Stimulated activated CD4-positive, alpha-beta T cell treated with anti-CD3 and anti-CD28 coated beads, Interleukin-1b, Interleukin-23, amount 100 ng/mL, for 4 hours (primary cell): ENCODE measurements around the gene ABHD17C.

Source experiments
- DNase-seq, 2 donors: peaks; one replicate each; pipeline ENCODE4 v3.0.0-alpha.2; 2020; ENCODE audit warnings: low read depth in 2 of 2

ABHD17C gene

DNA sequence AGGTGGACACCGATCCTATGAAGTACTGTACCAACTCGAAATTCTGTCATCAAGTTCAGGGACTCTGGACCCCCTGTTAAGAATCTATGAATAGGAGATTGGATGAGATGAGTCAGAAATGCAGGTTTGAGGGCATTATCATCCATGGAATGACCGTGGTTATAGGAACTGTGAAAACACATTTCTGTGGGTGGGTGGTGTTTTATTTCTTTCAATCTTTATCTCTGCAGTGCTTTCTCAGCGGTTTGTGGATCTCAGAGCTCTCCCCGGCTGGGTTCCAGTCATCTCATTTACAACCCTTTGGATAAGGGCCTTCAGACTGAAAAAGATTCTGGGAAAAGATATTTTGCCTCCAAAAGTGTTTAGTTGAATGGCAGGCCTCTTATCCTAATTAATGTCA lies 5.4 kb upstream of the ABHD17C start:
- no peak for DNase-seq

DNA sequence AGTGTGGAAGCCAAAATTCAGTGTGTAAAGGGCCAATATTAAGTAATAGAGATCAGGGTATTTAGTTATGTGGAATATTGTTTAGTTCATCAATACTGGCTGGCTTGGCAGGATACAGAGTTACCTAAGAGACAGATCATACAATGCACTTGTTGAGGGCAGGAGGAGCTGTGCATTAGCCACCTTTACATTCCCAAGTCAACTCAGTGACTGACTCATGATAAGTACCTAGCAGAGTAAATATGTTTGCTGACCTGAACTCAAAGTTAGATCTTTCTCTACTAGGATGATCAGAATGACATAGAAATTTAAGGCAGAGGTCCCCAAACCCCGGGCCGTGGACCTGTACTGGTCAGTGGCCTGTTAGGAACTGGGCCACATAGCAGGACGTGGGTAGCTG lies 3.5 kb upstream of the ABHD17C start:
- no peak for DNase-seq

DNA sequence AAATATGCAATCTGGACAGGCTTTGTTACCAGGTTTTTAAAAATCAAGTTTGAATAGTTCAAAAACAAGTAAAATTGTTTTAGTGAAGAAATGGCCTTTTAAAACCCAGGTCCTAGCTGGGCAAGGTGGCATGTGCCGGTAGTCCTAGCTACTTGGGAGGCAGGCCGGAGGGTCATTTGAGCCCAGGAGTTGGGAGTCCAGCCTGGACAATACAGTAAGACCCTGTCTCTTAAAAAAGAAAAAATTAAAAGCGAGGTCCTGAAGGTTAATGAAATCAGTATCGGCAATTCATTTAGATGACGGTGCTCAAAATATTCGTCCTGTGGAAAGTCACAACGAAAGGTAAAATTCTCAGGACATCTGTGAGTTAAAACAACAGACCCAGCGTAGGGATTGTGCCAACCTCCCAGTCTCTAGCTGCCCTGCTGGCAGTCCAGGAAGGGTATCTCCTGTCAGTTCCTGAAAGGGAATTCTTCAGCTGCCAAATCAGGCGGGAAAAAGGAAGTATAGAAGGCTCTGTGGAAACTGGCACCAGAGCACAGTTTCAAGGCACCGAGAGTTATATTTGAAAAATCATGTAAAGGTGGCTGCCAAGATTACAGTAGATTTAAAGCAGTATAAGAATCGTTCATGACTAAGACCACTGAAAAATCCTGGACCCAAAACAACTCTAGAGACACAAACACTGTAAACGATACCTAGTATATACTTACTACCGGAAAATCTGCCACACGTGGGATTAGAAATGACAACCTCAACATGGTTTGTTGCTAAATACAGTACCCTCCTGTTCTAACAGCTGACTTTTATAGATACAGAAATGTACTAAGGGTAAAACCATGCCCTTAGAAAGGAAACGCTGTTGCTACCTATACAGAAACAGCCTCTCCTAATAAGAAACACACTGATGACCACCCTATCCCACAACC lies 1.2 kb upstream of the ABHD17C start:
- no peak for DNase-seq

DNA sequence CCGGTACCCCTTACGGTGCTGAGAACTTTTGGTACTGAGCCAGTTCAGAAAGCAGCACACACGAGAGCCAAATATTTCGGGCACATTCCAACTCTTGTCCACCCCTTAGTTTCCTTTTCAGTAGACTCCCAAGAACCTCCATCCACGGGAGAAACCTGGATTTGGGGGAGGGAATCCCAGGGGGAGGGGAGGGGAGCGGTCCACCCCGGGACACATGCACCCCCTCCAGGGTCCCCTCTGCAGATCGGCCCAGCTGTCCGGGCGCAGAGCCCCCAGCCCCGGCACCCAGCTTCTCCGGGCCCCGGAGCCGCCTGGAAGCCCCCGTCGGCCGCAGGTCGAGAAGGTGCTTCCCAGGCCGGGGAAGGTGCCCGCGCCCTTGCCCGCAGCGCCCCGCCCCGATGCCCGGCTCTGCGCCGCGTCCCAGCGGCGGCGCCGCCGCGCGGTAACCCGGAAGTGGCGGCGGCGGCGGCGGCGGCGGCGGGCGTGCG lies 455 bp upstream of the ABHD17C start:
- DNase-seq = peak in 1 of 2 donors; percentile 44

- DNase-seq = no peak
Observed at GRCh38 chr15:80695911-80696661, 976 bp downstream of the ABHD17C start.

DNA sequence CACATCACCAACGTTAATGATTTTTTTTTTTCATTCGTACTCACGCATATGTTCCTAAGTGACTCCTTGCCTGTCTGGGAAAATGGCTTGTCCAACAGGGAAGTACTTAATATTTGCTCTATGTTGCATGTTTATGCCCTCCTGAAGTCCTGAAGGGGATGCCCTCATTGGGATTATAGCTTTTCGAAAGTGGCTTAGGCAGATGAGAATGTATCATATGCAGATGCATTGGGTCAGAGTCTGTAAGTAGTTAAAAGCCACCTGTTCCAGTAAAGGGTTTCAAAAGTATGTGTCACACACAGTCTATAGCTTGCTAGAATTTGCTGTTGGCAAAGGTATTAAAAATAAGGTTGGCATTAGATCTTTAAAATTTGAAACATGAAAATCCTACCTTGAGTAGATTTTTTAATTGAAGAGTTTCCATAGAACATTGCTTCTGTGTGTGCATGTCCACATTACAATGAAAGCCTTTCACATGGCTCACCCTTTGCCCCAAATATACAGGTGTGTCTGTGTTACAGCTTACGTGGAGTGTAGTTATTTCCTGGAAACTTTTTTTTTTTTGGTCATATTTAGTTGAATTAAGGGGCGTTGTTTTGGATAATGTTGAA lies 2.1 kb downstream of the ABHD17C start:
- no peak for DNase-seq

- no peak for DNase-seq
Observed at GRCh38 chr15:80698676-80699075, 3.6 kb downstream of the ABHD17C start.

- no peak for DNase-seq
Observed at GRCh38 chr15:80699981-80700380, 4.9 kb downstream of the ABHD17C start.

- DNase-seq = no peak
Observed at GRCh38 chr15:80701676-80702311, 6.7 kb downstream of the ABHD17C start.

- no peak for DNase-seq
Observed at GRCh38 chr15:80703081-80703480, 8.0 kb downstream of the ABHD17C start.

DNA sequence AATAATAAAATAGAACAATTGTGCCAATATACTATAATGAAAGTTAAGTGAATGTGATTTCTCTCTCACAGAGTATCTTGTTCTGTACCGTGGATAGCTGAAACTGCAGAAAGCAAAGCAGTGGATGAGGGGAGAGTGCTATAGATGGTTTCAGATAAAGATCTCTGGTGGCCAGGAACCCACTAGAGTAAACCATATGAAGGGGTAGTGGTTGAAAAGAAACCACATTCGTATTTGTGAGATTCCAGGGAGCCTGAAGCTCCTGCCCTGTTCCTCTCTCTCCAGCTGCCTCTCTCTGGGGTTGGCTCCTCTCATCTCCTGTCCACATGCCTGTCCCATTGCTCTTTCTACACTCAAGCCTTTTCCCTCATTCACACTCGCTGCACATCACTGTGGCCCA lies 8.9 kb downstream of the ABHD17C start:
- DNase-seq = no peak

- DNase-seq = no peak
Observed at GRCh38 chr15:80706161-80706560, 11.1 kb downstream of the ABHD17C start.

GRCh38 chr15:80709542-80709941 lies 14.4 kb downstream of the ABHD17C start:
- no peak for DNase-seq

DNA sequence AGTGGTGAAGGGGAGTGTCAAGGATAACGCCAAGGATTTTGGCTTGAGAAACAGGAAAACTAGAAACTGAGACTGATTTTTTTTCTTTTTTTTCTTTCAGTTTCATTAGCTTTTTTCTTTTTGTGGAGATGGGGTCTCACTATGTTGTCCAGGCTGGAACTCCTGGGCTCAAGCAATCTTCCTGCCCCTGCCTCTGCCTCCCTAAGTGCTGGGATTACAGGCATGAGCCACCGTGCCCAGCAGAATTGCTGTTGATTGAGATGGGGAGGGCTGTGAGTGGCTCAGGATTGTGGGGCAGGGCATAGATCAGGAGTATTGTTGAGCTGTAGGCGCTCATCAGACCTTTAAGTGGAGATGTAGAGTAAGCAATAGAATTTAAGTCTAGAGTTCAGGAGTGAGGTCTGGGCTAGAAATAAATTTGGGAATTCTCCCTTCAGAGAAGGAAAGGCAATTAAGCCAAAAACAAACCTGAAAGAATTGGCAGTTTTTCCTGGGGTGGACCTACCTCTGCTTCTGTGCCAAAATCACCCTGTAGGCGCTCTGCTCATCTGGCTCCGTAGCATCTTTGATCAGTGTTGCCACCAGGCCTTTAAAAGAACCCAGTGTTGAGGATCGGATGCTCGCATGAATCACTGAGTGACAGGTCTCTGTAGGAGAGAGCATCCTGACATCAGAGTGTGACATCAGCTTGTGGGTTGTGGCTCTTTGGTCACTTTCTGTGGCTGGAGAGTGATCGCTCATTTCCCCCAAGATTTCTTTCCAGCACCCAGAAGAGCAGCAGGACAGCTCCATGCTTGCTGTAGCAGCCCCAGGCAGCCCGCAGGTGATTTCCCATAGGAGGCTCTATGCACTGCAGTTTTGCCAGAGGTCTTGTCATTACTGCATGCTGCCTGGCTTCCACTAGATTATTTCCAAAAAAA lies 15.8 kb downstream of the ABHD17C start:
- DNase-seq = no peak

DNA sequence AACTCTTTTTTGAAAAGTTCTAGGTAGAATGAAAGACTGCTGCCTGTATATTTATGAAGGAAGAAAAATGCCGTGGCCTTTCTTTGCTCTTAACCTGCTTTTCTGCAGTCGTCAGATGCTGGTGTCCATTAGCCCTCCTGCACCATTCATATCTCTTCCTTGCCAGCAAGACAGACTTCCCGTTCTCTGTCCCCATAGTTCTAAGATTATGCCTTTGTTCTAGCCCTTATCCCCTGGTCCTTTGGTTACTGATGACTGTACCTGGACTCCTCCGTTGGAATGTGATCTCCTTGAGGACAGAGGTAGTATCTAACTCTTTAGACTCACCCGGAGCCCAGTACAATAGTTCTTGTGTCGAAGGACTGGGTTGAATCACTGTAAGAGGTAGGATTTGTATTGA lies 16.8 kb downstream of the ABHD17C start:
- DNase-seq = no peak

DNA sequence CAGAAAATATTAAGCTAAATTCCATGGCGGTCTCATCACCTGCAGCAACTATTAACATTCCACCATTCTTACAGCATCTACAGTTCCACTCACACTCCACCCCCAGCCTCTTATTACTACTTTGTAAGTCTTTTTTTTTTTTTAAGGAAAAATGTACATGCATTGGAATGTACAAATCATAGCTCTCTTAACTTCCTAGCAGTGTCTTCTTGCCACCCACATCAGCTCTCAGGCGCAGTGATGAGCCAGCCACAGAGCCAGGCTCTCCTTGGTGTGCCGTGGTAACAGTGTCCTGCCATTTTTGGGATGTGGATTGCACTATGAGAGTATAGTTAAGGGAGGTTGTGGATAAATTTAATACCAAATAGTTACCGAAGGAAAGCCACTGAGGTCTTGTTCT lies 17.8 kb downstream of the ABHD17C start:
- DNase-seq = no peak

GRCh38 chr15:80721476-80721875 lies 26.4 kb downstream of the ABHD17C start:
- no peak for DNase-seq

DNA sequence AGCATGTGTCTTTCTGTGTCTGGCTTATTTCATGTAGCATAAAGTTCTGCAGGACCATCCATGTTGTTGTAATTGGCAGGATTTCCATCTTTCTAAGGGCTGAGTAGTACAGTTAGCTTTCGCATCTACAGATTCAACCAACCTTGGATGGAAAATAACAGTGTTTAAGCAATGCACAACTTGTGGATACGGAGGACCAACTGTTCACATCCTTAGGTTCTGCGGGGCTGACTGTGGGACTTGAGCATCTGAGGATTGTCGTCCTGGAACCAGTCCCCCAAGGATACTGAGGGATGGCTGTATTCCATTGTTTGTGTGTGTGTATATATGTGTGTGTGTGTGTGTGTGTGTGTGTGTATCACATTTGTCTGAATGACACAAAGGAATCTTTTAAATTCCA lies 27.7 kb downstream of the ABHD17C start:
- DNase-seq = no peak

GRCh38 chr15:80727196-80727595 lies 32.1 kb downstream of the ABHD17C start:
- DNase-seq = no peak

- DNase-seq = no peak
Observed at GRCh38 chr15:80727596-80727995, 32.5 kb downstream of the ABHD17C start.

DNA sequence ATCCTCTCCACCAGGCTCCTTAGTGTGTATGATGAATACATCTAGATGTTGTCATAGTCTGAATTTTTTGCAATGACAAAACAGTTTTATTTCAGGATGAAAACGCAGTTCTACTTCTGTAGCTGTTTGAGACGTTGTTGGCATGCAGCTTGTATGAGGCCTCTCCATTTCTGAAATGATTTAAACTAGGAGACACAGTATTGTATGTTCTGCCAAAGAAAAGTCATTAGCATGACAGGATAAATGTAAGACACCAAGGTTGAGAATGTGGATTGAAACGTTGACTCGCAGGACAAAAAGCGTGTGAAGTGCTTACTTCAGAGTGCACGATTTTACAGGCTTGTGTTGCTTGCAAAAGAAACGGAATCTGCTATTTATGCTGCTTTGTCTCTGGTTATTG lies 35.3 kb downstream of the ABHD17C start:
- DNase-seq = no peak
